WTC11 (cell line): Measurements from ENCODE around the gene WLS. TPM values are rescaled to one million over a fixed set of nuclear protein-coding genes. Genes with fewer than 3 reads are reported as not detected.
A peak's percentile ranks its signal among the peaks of the same experiment; 100 is the strongest.
"Not testable (repeated sequence)": the region's sequence is repeated elsewhere in the genome, so short reads cannot be mapped to it uniquely, and the experiment has no call there.

Experiments
- ATAC-seq: fragments of 200-7000 bp; cut with Tn5 transposase; 2 replicates; pipeline ENCODE4 v1.10.0; 2021; ENCODE audit warnings: mild to moderate bottlenecking, moderate library complexity
- CTCF ChIA-PET: fragments of 300-600 bp; sonication (Branson Sonifier 250); formaldehyde crosslinking; loops from one replicate; lab custom pipeline; 2021; ENCODE audit warnings: antibody characterized with exemption; lab: Charles Lee
- POLR2A ChIA-PET: fragments of 350-600 bp; sonication (Branson Sonifier 250); formaldehyde crosslinking; loops from one replicate; lab custom pipeline; 2021; ENCODE audit warnings: antibody characterized with exemption; lab: Charles Lee
- DNase-seq: peaks from one replicate; pipeline ENCODE4 v3.0.0; 2021; ENCODE audit warnings: low spot score
- H3K27ac Mint-ChIP-seq: 2 replicates; pipeline ENCODE4 v1.8.0; 2021; ENCODE audit warnings: mixed read lengths
- H3K27me3 Mint-ChIP-seq: 2 replicates; pipeline ENCODE4 v1.8.0; 2021; ENCODE audit warnings: low read depth, mild to moderate bottlenecking, moderate library complexity, mixed read lengths
- H3K36me3 Mint-ChIP-seq: 2 replicates; pipeline ENCODE4 v1.8.0; 2021; ENCODE audit warnings: mixed read lengths
- H3K4me1 Mint-ChIP-seq: 2 replicates; pipeline ENCODE4 v1.8.0; 2022; ENCODE audit warnings: mixed read lengths
- H3K4me3 Mint-ChIP-seq: 2 replicates; pipeline ENCODE4 v1.8.0; 2021; ENCODE audit warnings: mild to moderate bottlenecking, moderate library complexity, mixed read lengths
- H3K9me3 Mint-ChIP-seq: 2 replicates; pipeline ENCODE4 v1.8.0; 2021; ENCODE audit warnings: mixed read lengths
- CREB1 ChIP-seq: sonication (generic); formaldehyde crosslinking; IDR thresholded peaks from 2 replicates; pipeline ENCODE4 v1.8.0; 2023; ENCODE audit warnings: mild to moderate bottlenecking, missing genetic modification reagents
- E2F1 ChIP-seq: sonication (generic); formaldehyde crosslinking; IDR thresholded peaks from 2 replicates; pipeline ENCODE4 v1.8.0; 2022; ENCODE audit warnings: mild to moderate bottlenecking, missing genetic modification reagents
- ERG ChIP-seq: fragments of 250-450 bp; sonication (Bioruptor Pico); IDR thresholded peaks from 2 replicates; pipeline ENCODE4 v1.8.0; 2021; ENCODE audit warnings: mild to moderate bottlenecking
- FOXK1 ChIP-seq: sonication (generic); formaldehyde crosslinking; IDR thresholded peaks from 2 replicates; pipeline ENCODE4 v1.8.0; 2022; ENCODE audit warnings: mild to moderate bottlenecking, moderate library complexity, missing genetic modification reagents
- GRHL2 ChIP-seq: fragments of 250-450 bp; sonication (Bioruptor Pico); IDR thresholded peaks from 2 replicates; pipeline ENCODE4 v1.8.0; 2022; ENCODE audit warnings: mild to moderate bottlenecking, moderate library complexity; ENCODE audit not compliant: insufficient replicate concordance, severe bottlenecking
- HMGA2 ChIP-seq: fragments of 250-450 bp; sonication (Bioruptor Pico); IDR thresholded peaks from 2 replicates; pipeline ENCODE4 v1.4.0; 2021; ENCODE audit warnings: mild to moderate bottlenecking, moderate library complexity
- IRF2 ChIP-seq: sonication (generic); formaldehyde crosslinking; IDR thresholded peaks from 2 replicates; pipeline ENCODE4 v1.8.0; 2022; ENCODE audit warnings: low read depth, missing genetic modification reagents, borderline replicate concordance
- NFYB ChIP-seq: sonication (generic); formaldehyde crosslinking; conservative IDR thresholded peaks from 2 replicates; pipeline ENCODE4 v1.8.0; 2022; ENCODE audit warnings: low read depth, missing genetic modification reagents
- NR1H2 ChIP-seq: sonication (generic); formaldehyde crosslinking; IDR thresholded peaks from 2 replicates; pipeline ENCODE4 v1.9.0; 2021; ENCODE audit warnings: mild to moderate bottlenecking, moderate library complexity, missing genetic modification reagents
- SMAD4 ChIP-seq: sonication (generic); formaldehyde crosslinking; IDR thresholded peaks from 2 replicates; pipeline ENCODE4 v1.8.0; 2022; ENCODE audit warnings: mild to moderate bottlenecking, missing genetic modification reagents
- SOX15 ChIP-seq: fragments of 250-450 bp; sonication (Bioruptor Pico); IDR thresholded peaks from 2 replicates; pipeline ENCODE4 v1.9.0; 2021; ENCODE audit warnings: mild to moderate bottlenecking
- TEAD4 ChIP-seq: sonication (generic); formaldehyde crosslinking; IDR thresholded peaks from 2 replicates; pipeline ENCODE4 v1.8.0; 2022; ENCODE audit warnings: mild to moderate bottlenecking, missing genetic modification reagents
- USF2 ChIP-seq: sonication (generic); formaldehyde crosslinking; IDR thresholded peaks from 2 replicates; pipeline ENCODE4 v1.8.1; 2023; ENCODE audit warnings: mild to moderate bottlenecking, missing genetic modification reagents, moderate library complexity
- ZNF219 ChIP-seq: sonication (generic); formaldehyde crosslinking; IDR thresholded peaks from 2 replicates; pipeline ENCODE4 v1.8.0; 2023; ENCODE audit warnings: missing genetic modification reagents, mild to moderate bottlenecking, borderline replicate concordance
- ZNF232 ChIP-seq: sonication (generic); formaldehyde crosslinking; IDR thresholded peaks from 2 replicates; pipeline ENCODE4 v1.8.0; 2022; ENCODE audit warnings: mild to moderate bottlenecking, missing genetic modification reagents
- ZNF281 ChIP-seq: sonication (generic); formaldehyde crosslinking; IDR thresholded peaks from 2 replicates; pipeline ENCODE4 v1.8.0; 2023; ENCODE audit warnings: mild to moderate bottlenecking, missing genetic modification reagents
- total RNA-seq: library from RNA; stranded (reverse); gene quantifications from 3 replicates; pipeline ENCODE4 v1.2.3, GENCODE V29; 2021
- TF ChIP-seq, protein P1 (sequence below): sonication (generic); formaldehyde crosslinking; IDR thresholded peaks from 2 replicates; pipeline ENCODE4 v1.8.1; 2022; ENCODE audit warnings: mild to moderate bottlenecking, moderate library complexity, missing genetic modification reagents
- TF ChIP-seq, protein P2 (sequence below): fragments of 250-450 bp; sonication (Bioruptor Pico); IDR thresholded peaks from 2 replicates; pipeline ENCODE4 v1.9.0; 2021; ENCODE audit warnings: moderate library complexity, mild to moderate bottlenecking, inconsistent platforms, borderline replicate concordance
- TF ChIP-seq, protein P3 (sequence below): sonication (generic); formaldehyde crosslinking; IDR thresholded peaks from 2 replicates; pipeline ENCODE4 v1.8.0; 2022; ENCODE audit warnings: mild to moderate bottlenecking, missing genetic modification reagents

Gene WLS
- total RNA-seq, 1 experiment from 2014 or later = 4.5 TPM

DNA sequence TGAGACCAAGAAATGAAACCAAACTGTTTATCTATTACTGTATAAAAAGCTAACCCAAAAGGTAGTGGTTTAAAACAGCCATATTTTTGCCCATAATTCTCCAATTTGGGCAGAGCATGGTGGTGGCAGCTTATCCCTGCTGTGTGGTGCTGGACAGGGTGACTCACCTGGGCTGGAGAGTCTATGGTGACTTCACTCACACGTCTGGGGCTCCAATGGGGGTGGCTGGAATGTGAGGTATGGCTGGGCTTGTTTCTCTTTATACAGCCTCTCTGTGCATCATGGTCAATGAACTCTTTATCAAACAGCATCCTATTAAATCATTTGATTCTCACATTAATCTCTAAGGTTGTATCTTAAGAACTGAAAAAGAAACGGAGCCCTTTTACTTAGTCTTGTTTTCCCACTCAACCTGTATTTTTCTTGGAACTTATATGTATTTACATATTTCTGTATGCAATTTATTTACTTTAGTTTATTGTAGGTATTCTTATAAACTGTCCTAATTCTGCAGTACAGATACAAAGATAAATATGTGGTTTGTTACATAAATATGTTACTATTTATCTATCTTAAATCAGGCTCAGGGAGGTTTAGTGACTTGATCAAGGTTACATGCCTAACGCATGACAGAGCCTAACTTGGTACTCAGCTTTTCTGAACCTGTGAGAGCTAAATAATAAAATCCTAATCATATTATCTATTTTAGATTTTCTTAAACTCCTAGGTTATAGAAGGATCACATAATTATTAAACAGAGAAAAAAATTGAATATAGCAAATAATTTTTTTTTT, 37.5 kb upstream of the WLS start:
- ATAC-seq (peak; percentile 61), DNase-seq (no peak)
- Mint-ChIP-seq H3K27me3 (peaks cover 46% of the 10 kb centered on the region), H3K9me3 (no peaks in the 10 kb centered on the region), H3K4me1 (no peaks in the 10 kb centered on the region), H3K4me3 (no peak overlapping the region), H3K36me3 (no peaks in the 10 kb centered on the region), H3K27ac (no peak overlapping the region)
- ChIA-PET CTCF (no interaction called here), POLR2A (no interaction called here)
- TF ChIP-seq, protein P1, sequence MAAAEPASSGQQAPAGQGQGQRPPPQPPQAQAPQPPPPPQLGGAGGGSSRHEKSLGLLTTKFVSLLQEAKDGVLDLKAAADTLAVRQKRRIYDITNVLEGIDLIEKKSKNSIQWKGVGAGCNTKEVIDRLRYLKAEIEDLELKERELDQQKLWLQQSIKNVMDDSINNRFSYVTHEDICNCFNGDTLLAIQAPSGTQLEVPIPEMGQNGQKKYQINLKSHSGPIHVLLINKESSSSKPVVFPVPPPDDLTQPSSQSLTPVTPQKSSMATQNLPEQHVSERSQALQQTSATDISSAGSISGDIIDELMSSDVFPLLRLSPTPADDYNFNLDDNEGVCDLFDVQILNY = no peak

GRCh38 chr1:68268896-68269483, 36.7 kb upstream of the WLS start:
- no peak for TF ChIP-seq ZNF232
- TF ChIP-seq SMAD4 (CRISPR knock-in tag) = no peak
- no peak for TF ChIP-seq SOX15 (CRISPR knock-in tag)
- no peak for TF ChIP-seq NR1H2 (CRISPR knock-in tag)
- no peak for TF ChIP-seq TEAD4
- TF ChIP-seq ERG (CRISPR knock-in tag) = no peak
- TF ChIP-seq, protein P2, sequence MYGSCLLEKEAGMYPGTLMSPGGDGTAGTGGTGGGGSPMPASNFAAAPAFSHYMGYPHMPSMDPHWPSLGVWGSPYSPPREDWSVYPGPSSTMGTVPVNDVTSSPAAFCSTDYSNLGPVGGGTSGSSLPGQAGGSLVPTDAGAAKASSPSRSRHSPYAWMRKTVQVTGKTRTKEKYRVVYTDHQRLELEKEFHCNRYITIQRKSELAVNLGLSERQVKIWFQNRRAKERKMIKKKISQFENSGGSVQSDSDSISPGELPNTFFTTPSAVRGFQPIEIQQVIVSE = no peak
- CTCF ChIA-PET = no interaction called here
- POLR2A ChIA-PET = no interaction called here
- H3K36me3 Mint-ChIP-seq = no peaks in the 10 kb centered on the region
- no peak overlapping the region for H3K27ac Mint-ChIP-seq
- H3K4me1 Mint-ChIP-seq = no peaks in the 10 kb centered on the region
- H3K4me3 Mint-ChIP-seq = no peak overlapping the region
- H3K27me3 Mint-ChIP-seq = peaks cover 38% of the 10 kb centered on the region
- no peaks in the 10 kb centered on the region for H3K9me3 Mint-ChIP-seq
- ATAC-seq (no peak), DNase-seq (no peak)

- ATAC-seq = peak; percentile 67
- DNase-seq, H3K9me3 Mint-ChIP-seq, H3K36me3 Mint-ChIP-seq, CTCF ChIA-PET, POLR2A ChIA-PET, H3K4me3 Mint-ChIP-seq, H3K27ac Mint-ChIP-seq, H3K4me1 Mint-ChIP-seq, H3K27me3 Mint-ChIP-seq: not testable (repeated sequence)
- peak; percentile 76 for TF ChIP-seq NFYB (CRISPR knock-in tag)
- TF ChIP-seq, protein P3, sequence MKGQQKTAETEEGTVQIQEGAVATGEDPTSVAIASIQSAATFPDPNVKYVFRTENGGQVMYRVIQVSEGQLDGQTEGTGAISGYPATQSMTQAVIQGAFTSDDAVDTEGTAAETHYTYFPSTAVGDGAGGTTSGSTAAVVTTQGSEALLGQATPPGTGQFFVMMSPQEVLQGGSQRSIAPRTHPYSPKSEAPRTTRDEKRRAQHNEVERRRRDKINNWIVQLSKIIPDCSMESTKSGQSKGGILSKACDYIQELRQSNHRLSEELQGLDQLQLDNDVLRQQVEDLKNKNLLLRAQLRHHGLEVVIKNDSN (CRISPR knock-in tag) = peak; percentile 54
- TF ChIP-seq USF2 = peak; percentile 75
Measured at GRCh38 chr1:68256824-68257223, 24.5 kb upstream of the WLS start.

DNA sequence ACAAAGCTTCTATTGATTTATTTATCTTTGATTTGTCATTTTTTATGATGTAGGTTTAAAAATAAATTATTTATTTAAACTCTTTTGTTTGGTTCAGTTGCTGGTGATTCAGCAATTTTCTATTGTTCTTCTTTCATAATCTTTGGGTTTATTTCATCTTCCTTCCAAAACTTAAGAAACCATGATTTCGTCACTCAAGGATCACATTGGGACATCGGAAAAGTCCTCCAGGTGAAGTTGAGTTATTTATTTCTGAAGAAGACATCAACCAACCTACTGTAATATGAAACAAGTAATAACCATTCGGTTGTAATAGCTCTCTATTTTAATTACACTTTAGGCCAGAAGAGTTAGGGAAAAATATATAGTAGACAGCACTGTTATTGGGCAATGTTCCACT, 23.0 kb upstream of the WLS start:
- CTCF ChIA-PET = interaction anchor here (0.6 kb wide), 1 partner anchor 135 kb away, joined by 3 read pairs; no protein-coding TSS in a partner anchor
- TF ChIP-seq ZNF219 (CRISPR knock-in tag) (no peak), CREB1 (CRISPR knock-in tag) (no peak), GRHL2 (CRISPR knock-in tag) (no peak), ZNF281 (CRISPR knock-in tag) (no peak), HMGA2 (CRISPR knock-in tag) (no peak), IRF2 (CRISPR knock-in tag) (no peak), E2F1 (CRISPR knock-in tag) (no peak), FOXK1 (CRISPR knock-in tag) (no peak)
- TF ChIP-seq, protein P3 (CRISPR knock-in tag) = no peak

More for the DNA sequence above, 23.0 kb upstream of the WLS start:
- no peak overlapping the region for H3K27ac Mint-ChIP-seq
- no peaks in the 10 kb centered on the region for H3K36me3 Mint-ChIP-seq
- DNase-seq (no peak), ATAC-seq (no peak)
- peaks cover 4% of the 10 kb centered on the region for H3K4me1 Mint-ChIP-seq
- peaks cover 8% of the 10 kb centered on the region for H3K9me3 Mint-ChIP-seq
- no peak overlapping the region for H3K4me3 Mint-ChIP-seq
- H3K27me3 Mint-ChIP-seq = peaks cover 5% of the 10 kb centered on the region
- POLR2A ChIA-PET = no interaction called here
